ENCODE measurements around the gene GSX2. TPM values are rescaled to one million over a fixed set of nuclear protein-coding genes. Genes with fewer than 3 reads are reported as not detected.

The GSX2 gene
- total RNA-seq, 6 experiments from 2014 or later: not detected

DNA sequence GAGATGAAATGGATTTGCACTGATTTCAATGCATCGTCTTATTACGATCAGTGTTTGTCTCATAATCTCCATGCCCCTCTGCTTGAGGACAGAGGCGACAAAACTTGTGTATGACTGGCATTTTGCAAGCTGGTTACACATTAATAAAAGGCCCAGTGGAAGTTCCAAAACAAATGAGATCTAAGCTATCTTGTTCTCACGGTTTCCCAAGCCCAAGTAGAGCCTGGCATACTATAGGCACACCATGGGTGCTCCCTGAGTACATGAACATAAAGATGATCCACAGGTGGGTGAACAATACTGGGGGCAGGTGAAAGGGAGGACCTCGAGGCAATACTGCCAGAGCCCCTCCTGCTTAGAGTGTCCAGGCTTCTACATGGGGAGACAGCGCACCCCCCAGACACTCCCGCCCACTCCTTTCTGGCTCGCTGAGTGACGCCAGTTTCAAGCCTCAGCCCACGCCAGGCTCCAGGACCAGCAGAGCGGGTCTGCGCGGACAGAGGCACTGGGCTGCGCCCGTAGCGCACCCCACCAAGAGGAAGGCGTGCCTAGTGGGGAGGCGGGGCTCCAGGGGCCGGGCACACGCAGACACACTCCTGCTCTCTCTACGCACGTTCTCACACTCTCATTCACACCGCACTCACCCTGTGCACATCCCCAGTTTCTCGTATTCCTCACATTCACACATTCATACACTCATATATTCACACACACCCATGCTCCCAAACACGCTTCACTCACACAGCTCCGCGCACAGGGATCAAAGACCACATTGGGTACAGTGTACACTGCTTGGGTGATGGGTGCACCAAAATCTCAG is 8.9 kb upstream of the GSX2 start:
- peak; percentile 79 to 86 (median 81) for DNase-seq
- peak overlapping the region; percentile 40 to 63 (median 57) for H3K4me3 ChIP-seq
- ATAC-seq: peak; percentile 83 to 90 (median 87)

GRCh38 chr4:54091637-54092404 is 8.1 kb upstream of the GSX2 start:
- peak overlapping the region; percentile 84 to 95 (median 85) for H3K27ac ChIP-seq
- peak; percentile 90 to 93 (median 93) for DNase-seq
- H3K36me3 ChIP-seq: no peaks in the 10 kb centered on the region
- no peaks in the 10 kb centered on the region for H3K27me3 ChIP-seq
- H3K4me1 ChIP-seq: peaks cover 0 to 9% (median 0%) of the 10 kb centered on the region in 4 donors
- H3K4me3 ChIP-seq: peak overlapping the region; percentile 40 to 63 (median 57)
- no peaks in the 10 kb centered on the region for H3K9me3 ChIP-seq
- under 1% methylated on average over 38 of the region's 48 CpGs for WGBS (ENCODE audit: insufficient coverage, low coverage, low lambda C conversion rate, missing lambda C conversion rate)
- intact Hi-C loops (cut with DNase I): no loop called here
- ATAC-seq: peak; percentile 84 to 91 (median 87)
- TF ChIP-seq POLR2A (IDR thresholded peaks at IDR 0.05) (peak; percentile 38), CTCF (IDR thresholded peaks at IDR 0.05) (no peak)

More for the DNA sequence above, 8.9 kb upstream of the GSX2 start:
- intact Hi-C loops (cut with DNase I): no loop called here
- Histone ChIP-seq H3K27me3 (no peaks in the 10 kb centered on the region), H3K36me3 (no peaks in the 10 kb centered on the region), H3K27ac (peak overlapping the region; percentile 84 to 95 (median 85)), H3K9me3 (no peaks in the 10 kb centered on the region), H3K4me1 (peaks cover 0 to 9% (median 0%) of the 10 kb centered on the region in 4 donors)
- 7% methylated on average over 18 of the region's 27 CpGs for WGBS (ENCODE audit: insufficient coverage, low coverage, low lambda C conversion rate, missing lambda C conversion rate)
- no peak for TF ChIP-seq CTCF (IDR thresholded peaks at IDR 0.05)
- peak; percentile 36 for TF ChIP-seq POLR2A (IDR thresholded peaks at IDR 0.05)

GRCh38 chr4:54092405-54093323 is 7.3 kb upstream of the GSX2 start:
- no peaks in the 10 kb centered on the region for H3K36me3 ChIP-seq
- peak overlapping the region; percentile 84 to 95 (median 85) for H3K27ac ChIP-seq
- ATAC-seq: no peak
- H3K9me3 ChIP-seq: no peaks in the 10 kb centered on the region
- TF ChIP-seq CTCF (IDR thresholded peaks at IDR 0.05) (no peak), POLR2A (IDR thresholded peaks at IDR 0.05) (no peak)
- peak overlapping the region; percentile 40 to 63 (median 57) for H3K4me3 ChIP-seq
- WGBS (ENCODE audit: insufficient coverage, low coverage, low lambda C conversion rate, missing lambda C conversion rate): 34% methylated on average over 12 of the region's 13 CpGs
- no peak for DNase-seq
- intact Hi-C loops (cut with DNase I): no loop called here
- no peaks in the 10 kb centered on the region for H3K27me3 ChIP-seq
- peaks cover 0 to 9% (median 0%) of the 10 kb centered on the region in 4 donors for H3K4me1 ChIP-seq
